ENCODE results near the gene MTOR. TPM values are rescaled to one million over a fixed set of nuclear protein-coding genes. Genes with fewer than 3 reads are reported as not detected.
A peak's percentile ranks its signal among the peaks of the same experiment; 100 is the strongest.

Gene MTOR
- total RNA-seq, 1 donor from 2014 or later: 67.2 TPM

DNA sequence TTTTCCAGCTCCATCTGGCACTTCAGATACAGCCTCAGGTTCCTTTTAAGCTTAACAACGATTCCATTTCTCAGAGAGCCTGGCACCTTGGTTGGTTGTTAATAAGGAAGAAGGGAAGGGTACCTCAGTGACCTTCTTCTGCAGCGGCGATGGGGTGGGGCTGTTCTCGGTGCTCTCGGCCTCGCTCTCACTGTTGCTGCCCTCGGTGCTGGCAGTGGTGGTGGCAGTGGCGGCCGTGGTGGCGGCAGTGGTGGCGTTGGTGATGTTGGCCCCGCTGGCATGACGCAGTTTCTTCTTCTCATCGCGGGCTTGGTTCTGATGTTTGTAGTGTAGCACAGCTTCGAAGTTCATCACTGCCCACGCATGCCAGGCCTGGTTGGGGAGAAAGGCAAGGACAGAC lies 131.9 kb downstream of the MTOR start:
- no peaks in the 10 kb centered on the region for H3K4me1 Mint-ChIP-seq

DNA sequence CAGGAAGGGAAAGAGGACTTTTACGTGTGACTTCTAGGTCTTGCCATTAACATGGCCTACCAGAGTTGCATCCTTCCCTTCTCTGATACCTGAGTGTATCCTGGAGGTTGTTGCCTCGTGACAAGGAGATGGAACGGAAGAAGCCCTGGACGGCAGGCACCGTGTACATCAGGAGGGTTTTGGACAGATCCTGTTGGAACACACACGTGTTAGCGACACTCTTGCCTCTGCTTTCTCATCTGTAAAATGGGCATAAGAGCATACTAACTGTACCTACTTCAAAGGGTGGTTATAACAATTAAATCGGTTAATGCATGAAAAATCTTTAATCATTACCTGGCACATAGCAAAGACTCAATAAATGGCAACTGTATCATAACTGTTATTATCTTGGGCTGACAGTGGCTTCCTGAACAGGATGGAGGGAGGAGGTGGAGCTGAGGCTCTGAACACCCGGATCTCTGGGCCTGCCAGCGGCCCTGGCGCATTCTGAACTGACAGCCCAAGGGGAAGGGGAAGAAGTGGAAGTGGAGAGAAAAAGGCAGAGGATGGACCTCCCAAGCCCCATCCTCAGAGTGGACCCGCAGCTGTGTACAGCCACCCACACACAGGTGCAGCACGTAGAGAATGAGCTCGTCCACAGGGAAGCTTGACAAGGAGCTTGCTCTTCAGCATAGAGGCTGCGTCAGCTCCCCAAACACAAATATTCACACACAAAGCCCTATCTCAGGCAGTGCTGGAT lies 132.5 kb downstream of the MTOR start:
- DNase-seq (ENCODE audit: low read depth, low spot score): no peak
- Mint-ChIP-seq H3K36me3 (ENCODE audit: low read depth) (peaks cover 12% of the 10 kb centered on the region), H3K4me1 (no peaks in the 10 kb centered on the region), H3K27ac (ENCODE audit: unreplicated experiment) (peak overlapping the region; percentile 21), H3K4me3 (no peak overlapping the region), H3K9me3 (no peaks in the 10 kb centered on the region), H3K27me3 (ENCODE audit: low read depth) (no peaks in the 10 kb centered on the region)
- TF ChIP-seq, protein P1, sequence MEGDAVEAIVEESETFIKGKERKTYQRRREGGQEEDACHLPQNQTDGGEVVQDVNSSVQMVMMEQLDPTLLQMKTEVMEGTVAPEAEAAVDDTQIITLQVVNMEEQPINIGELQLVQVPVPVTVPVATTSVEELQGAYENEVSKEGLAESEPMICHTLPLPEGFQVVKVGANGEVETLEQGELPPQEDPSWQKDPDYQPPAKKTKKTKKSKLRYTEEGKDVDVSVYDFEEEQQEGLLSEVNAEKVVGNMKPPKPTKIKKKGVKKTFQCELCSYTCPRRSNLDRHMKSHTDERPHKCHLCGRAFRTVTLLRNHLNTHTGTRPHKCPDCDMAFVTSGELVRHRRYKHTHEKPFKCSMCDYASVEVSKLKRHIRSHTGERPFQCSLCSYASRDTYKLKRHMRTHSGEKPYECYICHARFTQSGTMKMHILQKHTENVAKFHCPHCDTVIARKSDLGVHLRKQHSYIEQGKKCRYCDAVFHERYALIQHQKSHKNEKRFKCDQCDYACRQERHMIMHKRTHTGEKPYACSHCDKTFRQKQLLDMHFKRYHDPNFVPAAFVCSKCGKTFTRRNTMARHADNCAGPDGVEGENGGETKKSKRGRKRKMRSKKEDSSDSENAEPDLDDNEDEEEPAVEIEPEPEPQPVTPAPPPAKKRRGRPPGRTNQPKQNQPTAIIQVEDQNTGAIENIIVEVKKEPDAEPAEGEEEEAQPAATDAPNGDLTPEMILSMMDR (conservative IDR thresholded peaks at IDR 0.05): no peak

More for the DNA sequence above, 131.9 kb downstream of the MTOR start:
- H3K36me3 Mint-ChIP-seq (ENCODE audit: low read depth): peaks cover 12% of the 10 kb centered on the region
- no peaks in the 10 kb centered on the region for H3K9me3 Mint-ChIP-seq
- H3K4me3 Mint-ChIP-seq: no peak overlapping the region
- H3K27me3 Mint-ChIP-seq (ENCODE audit: low read depth): no peaks in the 10 kb centered on the region
- H3K27ac Mint-ChIP-seq (ENCODE audit: unreplicated experiment): peak overlapping the region; percentile 53
- no peak for DNase-seq (ENCODE audit: low read depth, low spot score)
- TF ChIP-seq, protein P1 (conservative IDR thresholded peaks at IDR 0.05): no peak

DNA sequence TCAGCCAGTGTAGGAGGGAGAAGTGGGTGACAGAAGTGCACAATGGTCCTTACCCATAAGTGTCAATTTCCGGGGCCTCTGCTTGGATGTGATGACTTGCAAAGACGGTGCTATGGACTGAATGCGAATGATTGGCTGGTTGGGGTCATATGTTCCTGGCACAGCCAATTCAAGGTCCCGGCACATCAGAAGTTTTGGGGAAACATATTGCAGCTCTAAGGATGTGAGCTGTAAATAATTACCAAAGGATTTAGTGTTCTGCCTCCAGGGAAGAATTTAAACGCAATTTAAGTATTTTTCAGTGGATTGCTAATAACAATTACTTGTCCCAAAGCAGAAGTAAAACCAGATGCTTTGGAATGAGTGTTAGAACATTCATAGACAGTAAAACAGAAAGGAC lies 135.8 kb downstream of the MTOR start:
- peaks cover 12% of the 10 kb centered on the region for H3K36me3 Mint-ChIP-seq (ENCODE audit: low read depth)

DNA sequence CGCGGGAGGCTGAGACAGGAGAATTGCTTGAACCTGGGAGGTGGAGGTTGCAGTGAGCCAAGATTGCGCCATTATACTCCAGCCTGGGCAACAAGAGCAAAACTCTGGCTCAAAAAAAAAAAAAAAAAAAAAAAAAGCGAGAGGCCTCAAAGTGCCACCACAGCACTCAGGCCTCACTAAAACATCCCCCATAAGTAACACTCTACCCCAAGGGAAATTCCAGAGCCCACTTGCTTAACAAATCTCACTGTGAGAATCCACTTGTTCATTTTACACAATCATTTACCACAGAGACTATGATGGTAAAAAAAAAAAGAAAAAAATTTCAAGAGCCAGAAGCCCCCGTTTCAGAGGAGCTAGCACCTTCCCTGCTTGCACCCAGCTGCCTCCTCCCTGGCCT lies 136.4 kb downstream of the MTOR start:
- Mint-ChIP-seq H3K36me3 (ENCODE audit: low read depth) (peaks cover 9% of the 10 kb centered on the region), H3K4me3 (no peak overlapping the region), H3K9me3 (no peaks in the 10 kb centered on the region), H3K27ac (ENCODE audit: unreplicated experiment) (no peak overlapping the region), H3K4me1 (no peaks in the 10 kb centered on the region), H3K27me3 (ENCODE audit: low read depth) (no peaks in the 10 kb centered on the region)
- TF ChIP-seq, protein P1 (conservative IDR thresholded peaks at IDR 0.05): no peak
- no peak for DNase-seq (ENCODE audit: low read depth, low spot score)

More for the DNA sequence above, 135.8 kb downstream of the MTOR start:
- no peak overlapping the region for H3K4me3 Mint-ChIP-seq
- H3K9me3 Mint-ChIP-seq: no peaks in the 10 kb centered on the region
- TF ChIP-seq, protein P1 (conservative IDR thresholded peaks at IDR 0.05): no peak
- no peak for DNase-seq (ENCODE audit: low read depth, low spot score)
- no peaks in the 10 kb centered on the region for H3K4me1 Mint-ChIP-seq
- no peak overlapping the region for H3K27ac Mint-ChIP-seq (ENCODE audit: unreplicated experiment)
- H3K27me3 Mint-ChIP-seq (ENCODE audit: low read depth): no peaks in the 10 kb centered on the region

DNA sequence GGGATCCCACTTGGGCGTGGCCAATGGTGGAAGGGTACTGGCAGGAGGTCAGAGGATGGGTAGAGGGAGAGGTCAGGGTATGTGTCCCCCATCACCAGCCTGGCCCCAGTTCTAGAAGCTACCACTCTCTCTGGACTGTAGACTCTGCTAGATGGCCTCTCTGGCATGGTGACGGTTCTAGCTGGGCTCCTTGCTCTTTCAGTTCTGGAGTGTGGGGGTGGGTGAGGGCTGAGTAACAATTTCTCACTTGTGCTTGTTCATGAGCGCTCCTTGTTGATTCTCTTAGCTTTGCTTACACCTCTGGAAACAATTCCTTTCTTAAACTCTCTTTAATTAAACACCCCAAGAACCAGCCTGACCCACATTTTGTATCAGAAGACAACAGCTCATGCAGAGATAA lies 137.4 kb downstream of the MTOR start:
- Mint-ChIP-seq H3K27me3 (ENCODE audit: low read depth) (no peaks in the 10 kb centered on the region), H3K4me3 (no peak overlapping the region), H3K36me3 (ENCODE audit: low read depth) (peaks cover 8% of the 10 kb centered on the region), H3K4me1 (no peaks in the 10 kb centered on the region), H3K27ac (ENCODE audit: unreplicated experiment) (peak overlapping the region; percentile 36), H3K9me3 (no peaks in the 10 kb centered on the region)
- no peak for DNase-seq (ENCODE audit: low read depth, low spot score)
- TF ChIP-seq, protein P1 (conservative IDR thresholded peaks at IDR 0.05): no peak
